Keratinocyte (primary cell): ENCODE measurements around the gene TPD52L2. TPM values are rescaled to one million over a fixed set of nuclear protein-coding genes. Genes with fewer than 3 reads are reported as not detected.

ENCODE experiments used
- DNase-seq: peaks from one replicate; pipeline ENCODE4 v3.0.0-alpha.2; 2011; ENCODE audit warnings: low read depth, missing footprints, low spot score
- FAIRE-seq: peaks from 2 replicates; lab custom pipeline; 2011; peaks lifted over from hg19 to GRCh38; lab: Jason Lieb, UNC
- H2AFZ ChIP-seq: 2 replicates; pipeline ENCODE4 v1.6.0; 2012; ENCODE audit warnings: low read length, control low read depth, inconsistent platforms; ENCODE audit not compliant: control insufficient read depth
- H3K27ac ChIP-seq: 2 replicates; pipeline ENCODE4 v1.5.1; 2011; ENCODE audit warnings: low read length; ENCODE audit not compliant: control insufficient read depth, insufficient read depth
- H3K27me3 ChIP-seq: 3 replicates; pipeline ENCODE4 v1.6.0; 2011; ENCODE audit warnings: low read length; ENCODE audit not compliant: control insufficient read depth, insufficient read depth; ENCODE audit errors: extremely low read depth
- H3K36me3 ChIP-seq, 2 experiments: 2 replicates in 1 of 2; 3 replicates in 1 of 2; pipeline ENCODE4 v1.5.1; 2011; ENCODE audit warnings: low read length in 2 of 2, mild to moderate bottlenecking in 1 of 2; ENCODE audit not compliant: control insufficient read depth in 2 of 2, insufficient read depth in 2 of 2; ENCODE audit errors: extremely low read depth in 1 of 2
- H3K4me1 ChIP-seq: 3 replicates; pipeline ENCODE4 v1.5.1; 2011; ENCODE audit warnings: low read length; ENCODE audit not compliant: control insufficient read depth, insufficient read depth; ENCODE audit errors: extremely low read depth
- H3K4me2 ChIP-seq: 3 replicates; pipeline ENCODE4 v1.6.0; 2011; ENCODE audit warnings: low read depth, low read length; ENCODE audit not compliant: control insufficient read depth, insufficient read depth; ENCODE audit errors: extremely low read depth
- H3K4me3 ChIP-seq, 3 experiments: fragments of 200-600 bp in 1 of 3; sonication (generic) in 1 of 3; 2 replicates in 2 of 3; 3 replicates in 1 of 3; pipeline ENCODE4 v1.5.1; 2011 to 2016; ENCODE audit warnings: low read length in 3 of 3, mild to moderate bottlenecking in 3 of 3, control low read depth in 2 of 3, inconsistent platforms in 1 of 3, low read depth in 1 of 3, mixed read lengths in 1 of 3, mixed run types in 1 of 3, moderate library complexity in 1 of 3; ENCODE audit not compliant: control insufficient read depth in 2 of 3, insufficient read depth in 2 of 3; ENCODE audit errors: extremely low read depth in 1 of 3
- H3K79me2 ChIP-seq: 2 replicates; pipeline ENCODE4 v1.6.0; 2012; ENCODE audit warnings: low read length; ENCODE audit not compliant: control insufficient read depth, insufficient read depth
- H3K9ac ChIP-seq: 3 replicates; pipeline ENCODE4 v1.6.0; 2011; ENCODE audit warnings: low read length; ENCODE audit not compliant: control insufficient read depth, insufficient read depth; ENCODE audit errors: extremely low read depth
- H3K9me1 ChIP-seq: 3 replicates; pipeline ENCODE4 v1.6.0; 2011; ENCODE audit warnings: low read length; ENCODE audit not compliant: control insufficient read depth, insufficient read depth; ENCODE audit errors: extremely low read depth
- H3K9me3 ChIP-seq: 2 replicates; pipeline ENCODE4 v1.5.1; 2012; ENCODE audit warnings: low read depth, low read length; ENCODE audit not compliant: control insufficient read depth
- H4K20me1 ChIP-seq: 3 replicates; pipeline ENCODE4 v1.6.0; 2011; ENCODE audit warnings: low read length; ENCODE audit not compliant: control insufficient read depth, insufficient read depth; ENCODE audit errors: extremely low read depth
- CTCF ChIP-seq, 3 experiments: IDR thresholded peaks in 1 of 3; conservative IDR thresholded peaks in 1 of 3; optimal IDR thresholded peaks in 1 of 3; 2 replicates in 2 of 3; 3 replicates in 1 of 3; pipeline versions ENCODE3 to v1.5.1; 2011; ENCODE audit warnings: low read length in 3 of 3, mild to moderate bottlenecking in 3 of 3, moderate library complexity in 2 of 3, control low read depth in 1 of 3, inconsistent platforms in 1 of 3; ENCODE audit not compliant: insufficient read depth in 2 of 3; ENCODE audit errors: extremely low read depth in 1 of 3
- EZH2 ChIP-seq: IDR thresholded peaks from one replicate; pipeline ENCODE4 v1.6.1; 2012; ENCODE audit warnings: inconsistent platforms, mild to moderate bottlenecking, low read length, moderate library complexity
- dilution Hi-C: fragments of 300-500 bp; cut with MboI; formaldehyde crosslinking; loops from one replicate; pipeline ENCODE4 v1.7.0; 2020; ENCODE audit warnings: low sequenced_read_pairs; ENCODE audit not compliant: extremely low pct_ligation_motif_present
- polyA plus RNA-seq, 5 experiments: library from polyadenylated mRNA; depleted of rRNA in 3 of 5; stranded (reverse) in 3 of 5; stranded (forward) in 1 of 5; unstranded in 1 of 5; fragments of >200 nt; gene quantifications; 1 replicate in 1 of 5; 2 replicates in 3 of 5; 3 replicates in 1 of 5; pipeline versions ENCODE4 v1.2.1 to v1.2.3, GENCODE V29; 2011 to 2012; ENCODE audit warnings: missing spikeins in 2 of 5, low read depth in 1 of 5, low replicate concordance in 1 of 5

Gene TPD52L2
- polyA plus RNA-seq, 1 donor (not counting 4 experiments of a cell fraction or from before 2014, with no cell fraction given), result 177 TPM

GRCh38 chr20:63881451-63882226 is 16.6 kb downstream of the TPD52L2 start:
- TF ChIP-seq CTCF (optimal IDR thresholded peaks at IDR 0.05 in 1 of 3, IDR thresholded peaks at IDR 0.05 in 1 of 3, conservative IDR thresholded peaks at IDR 0.05 in 1 of 3; ENCODE audit: extremely low read depth in 1 of 3, insufficient read depth in 2 of 3, low read length in 3 of 3) (no peak), EZH2 (no peak)
- Histone ChIP-seq H3K9me1 (no peaks in the 10 kb centered on the region), H3K9ac (no peak overlapping the region), H2AFZ (no peak overlapping the region), H3K4me2 (no peak overlapping the region), H3K4me1 (peaks cover 20% of the 10 kb centered on the region), H3K79me2 (peaks cover 74% of the 10 kb centered on the region), H3K4me3 (no peak overlapping the region), H4K20me1 (peaks cover 42% of the 10 kb centered on the region), H3K27me3 (no peaks in the 10 kb centered on the region), H3K9me3 (no peaks in the 10 kb centered on the region), H3K36me3 (peaks cover 44 to 58% of the 10 kb centered on the region in 2 experiments), H3K27ac (no peak overlapping the region)
- DNase-seq (no peak), FAIRE-seq (no peak)
- dilution Hi-C loops, result no loop called here

GRCh38 chr20:63882257-63883200 is 17.5 kb downstream of the TPD52L2 start:
- no peak overlapping the region for H3K4me3 ChIP-seq
- no peak overlapping the region for H2AFZ ChIP-seq
- H3K27me3 ChIP-seq, result no peaks in the 10 kb centered on the region
- FAIRE-seq, result no peak
- H3K36me3 ChIP-seq, result peaks cover 48 to 59% of the 10 kb centered on the region in 2 experiments
- H3K27ac ChIP-seq, result no peak overlapping the region
- H3K9me1 ChIP-seq, result no peaks in the 10 kb centered on the region
- no peak overlapping the region for H3K9ac ChIP-seq
- no peaks in the 10 kb centered on the region for H3K9me3 ChIP-seq
- peaks cover 76% of the 10 kb centered on the region for H3K79me2 ChIP-seq
- TF ChIP-seq EZH2, result no peak
- no peak for TF ChIP-seq CTCF (optimal IDR thresholded peaks at IDR 0.05 in 1 of 3, IDR thresholded peaks at IDR 0.05 in 1 of 3, conservative IDR thresholded peaks at IDR 0.05 in 1 of 3; ENCODE audit: extremely low read depth in 1 of 3, insufficient read depth in 2 of 3, low read length in 3 of 3)
- H3K4me1 ChIP-seq, result peaks cover 20% of the 10 kb centered on the region
- H4K20me1 ChIP-seq, result peaks cover 39% of the 10 kb centered on the region
- no peak overlapping the region for H3K4me2 ChIP-seq
- DNase-seq, result no peak
- dilution Hi-C loops, result no loop called here
